ENCODE data around the gene WWOX. TPM values are rescaled to one million over a fixed set of nuclear protein-coding genes. Genes with fewer than 3 reads are reported as not detected.

Gene WWOX
- total RNA-seq, 1 donor from 2014 or later = 28.2 TPM

DNA sequence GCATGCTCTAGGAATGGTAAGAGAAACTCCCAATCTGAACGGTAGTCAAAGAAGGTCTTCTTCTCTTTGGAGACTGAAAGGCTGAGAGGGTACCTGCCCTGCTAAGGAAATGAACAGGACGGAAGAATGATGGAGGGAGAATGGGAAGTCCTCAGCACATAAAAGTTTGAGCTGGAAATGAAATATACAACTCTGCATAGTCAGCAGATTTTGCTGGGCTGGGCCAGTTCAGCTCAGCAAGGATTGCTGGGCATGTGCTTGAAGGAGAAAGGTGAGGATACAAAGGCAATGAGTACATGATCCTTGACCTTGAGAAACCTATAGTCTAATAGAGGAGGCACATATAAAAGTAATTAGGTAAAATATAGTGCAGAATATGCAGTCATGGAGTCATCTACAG, 831.8 kb downstream of the WWOX start:
- no peaks in the 10 kb centered on the region for H3K36me3 Mint-ChIP-seq
- DNase-seq (ENCODE audit: extremely low spot score, unreplicated experiment) = no peak
- peaks cover 6% of the 10 kb centered on the region for H3K9me3 Mint-ChIP-seq
- no peak for TF ChIP-seq CTCF (conservative IDR thresholded peaks at IDR 0.05)
- H3K4me1 Mint-ChIP-seq (ENCODE audit: unreplicated experiment) = peaks cover 21% of the 10 kb centered on the region
- H3K27ac Mint-ChIP-seq = no peak overlapping the region
- H3K4me3 Mint-ChIP-seq = no peak overlapping the region
- peaks cover 4% of the 10 kb centered on the region for H3K27me3 Mint-ChIP-seq

DNA sequence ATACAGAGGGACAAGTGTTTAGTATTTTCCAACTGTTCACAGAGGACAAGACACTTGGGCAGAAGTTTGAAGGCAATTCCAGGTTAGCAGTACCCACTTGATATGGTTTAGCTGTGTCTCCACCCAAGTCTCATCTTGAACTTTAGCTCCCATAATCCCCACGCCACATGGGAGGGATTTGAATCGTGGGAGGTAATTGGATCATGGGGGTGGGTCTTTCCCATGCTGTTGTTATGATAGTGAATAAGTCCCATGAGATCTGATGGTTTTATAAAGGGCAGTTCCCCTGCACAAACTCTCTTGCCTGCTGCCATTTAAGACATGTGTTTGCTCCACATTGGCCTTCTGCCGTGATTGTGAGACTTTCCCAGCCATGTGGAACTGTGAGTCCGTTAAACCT, 832.2 kb downstream of the WWOX start:
- Mint-ChIP-seq H3K4me1 (ENCODE audit: unreplicated experiment) (peaks cover 21% of the 10 kb centered on the region), H3K27me3 (peaks cover 4% of the 10 kb centered on the region), H3K36me3 (no peaks in the 10 kb centered on the region), H3K27ac (no peak overlapping the region), H3K4me3 (no peak overlapping the region), H3K9me3 (peaks cover 6% of the 10 kb centered on the region)
- DNase-seq (ENCODE audit: extremely low spot score, unreplicated experiment) = no peak
- no peak for TF ChIP-seq CTCF (conservative IDR thresholded peaks at IDR 0.05)

DNA sequence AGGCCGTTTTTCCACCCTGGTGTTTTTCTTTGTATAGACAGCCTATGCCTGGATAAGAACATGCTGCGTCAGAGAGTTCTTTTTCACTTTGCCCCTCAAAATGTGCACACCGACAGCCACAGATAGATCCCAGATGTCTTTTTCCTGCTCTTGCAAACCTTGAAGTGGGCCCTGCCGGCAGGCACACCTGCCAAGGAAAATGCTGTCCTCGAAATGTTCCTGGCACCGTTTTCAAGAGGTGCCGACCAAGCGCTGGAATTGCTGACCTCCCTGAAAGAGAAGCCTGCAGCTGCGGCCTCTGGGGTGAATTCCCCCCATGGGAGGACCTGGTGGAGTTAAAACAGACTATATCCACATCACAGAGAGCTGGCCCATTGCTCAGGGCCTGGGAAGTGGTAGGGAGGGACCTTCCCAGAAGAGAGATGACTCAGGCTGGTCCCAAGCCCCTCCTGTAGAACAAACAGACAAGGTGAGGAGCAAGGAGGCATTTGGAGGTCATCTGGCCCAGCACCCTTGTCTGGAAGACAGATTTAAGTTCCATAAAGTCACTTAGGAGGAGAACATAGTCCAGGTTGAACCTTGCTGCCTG, 833.0 kb downstream of the WWOX start:
- Mint-ChIP-seq H3K9me3 (peaks cover 6% of the 10 kb centered on the region), H3K27me3 (peaks cover 4% of the 10 kb centered on the region), H3K4me3 (no peak overlapping the region), H3K36me3 (no peaks in the 10 kb centered on the region), H3K27ac (no peak overlapping the region), H3K4me1 (ENCODE audit: unreplicated experiment) (peaks cover 19% of the 10 kb centered on the region)
- DNase-seq (ENCODE audit: extremely low spot score, unreplicated experiment) = no peak
- no peak for TF ChIP-seq CTCF (conservative IDR thresholded peaks at IDR 0.05)

DNA sequence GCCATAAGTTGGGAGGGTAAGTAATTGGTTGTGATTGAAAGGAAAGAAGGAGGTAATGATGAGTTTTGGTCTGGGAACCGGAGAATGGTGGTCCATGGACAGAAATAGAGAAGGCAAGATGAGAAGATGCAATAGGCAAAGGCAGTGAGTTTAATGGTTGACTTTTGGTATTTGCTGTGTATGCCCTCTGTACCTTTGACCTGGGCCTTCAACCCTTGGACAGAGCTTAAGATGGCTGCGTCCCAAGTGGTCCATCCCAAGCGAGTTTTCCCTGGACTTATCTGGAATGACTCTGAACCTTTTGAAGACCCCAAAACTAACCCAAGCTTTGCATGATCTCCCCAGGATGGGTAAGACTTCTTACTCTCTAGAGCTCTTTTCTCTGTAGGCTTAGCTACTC, 836.6 kb downstream of the WWOX start:
- no peak overlapping the region for H3K27ac Mint-ChIP-seq
- DNase-seq (ENCODE audit: extremely low spot score, unreplicated experiment) = no peak
- TF ChIP-seq CTCF (conservative IDR thresholded peaks at IDR 0.05) = no peak
- H3K27me3 Mint-ChIP-seq = peaks cover 2% of the 10 kb centered on the region
- peaks cover 10% of the 10 kb centered on the region for H3K4me1 Mint-ChIP-seq (ENCODE audit: unreplicated experiment)
- no peak overlapping the region for H3K4me3 Mint-ChIP-seq
- peaks cover 8% of the 10 kb centered on the region for H3K9me3 Mint-ChIP-seq
- no peaks in the 10 kb centered on the region for H3K36me3 Mint-ChIP-seq

- no peak overlapping the region for H3K27ac Mint-ChIP-seq
- H3K27me3 Mint-ChIP-seq = no peaks in the 10 kb centered on the region
These were observed 840.1 kb downstream of the WWOX start for GRCh38 chr16:78939597-78939996.

More at GRCh38 chr16:78939597-78939996, 840.1 kb downstream of the WWOX start:
- Mint-ChIP-seq H3K36me3 (no peaks in the 10 kb centered on the region), H3K9me3 (peaks cover 10% of the 10 kb centered on the region), H3K4me3 (no peak overlapping the region), H3K4me1 (ENCODE audit: unreplicated experiment) (no peaks in the 10 kb centered on the region)
- no peak for DNase-seq (ENCODE audit: extremely low spot score, unreplicated experiment)
- TF ChIP-seq CTCF (conservative IDR thresholded peaks at IDR 0.05) = no peak
